Body of pancreas (tissue), 4 donors: ENCODE results near the gene ZNF30.

Experiments used
- POLR2A ChIP-seq, 3 donors: fragments of 450-650 bp; IDR thresholded peaks; one replicate each; pipeline ENCODE4 v1.6.1; 2016; ENCODE audit warnings: antibody characterized with exemption in 3 of 3, mild to moderate bottlenecking in 2 of 3
- TF ChIP-seq, protein P1 (sequence below), 7 experiments: fragments of 450-650 bp in 4 of 7; fragments of 200-600 bp in 3 of 7; sonication (generic) in 3 of 7; IDR thresholded peaks; one replicate each; pipeline ENCODE4 v1.5.1; 2016 to 2019; ENCODE audit warnings: antibody characterized with exemption in 7 of 7

- TF ChIP-seq, protein P1, sequence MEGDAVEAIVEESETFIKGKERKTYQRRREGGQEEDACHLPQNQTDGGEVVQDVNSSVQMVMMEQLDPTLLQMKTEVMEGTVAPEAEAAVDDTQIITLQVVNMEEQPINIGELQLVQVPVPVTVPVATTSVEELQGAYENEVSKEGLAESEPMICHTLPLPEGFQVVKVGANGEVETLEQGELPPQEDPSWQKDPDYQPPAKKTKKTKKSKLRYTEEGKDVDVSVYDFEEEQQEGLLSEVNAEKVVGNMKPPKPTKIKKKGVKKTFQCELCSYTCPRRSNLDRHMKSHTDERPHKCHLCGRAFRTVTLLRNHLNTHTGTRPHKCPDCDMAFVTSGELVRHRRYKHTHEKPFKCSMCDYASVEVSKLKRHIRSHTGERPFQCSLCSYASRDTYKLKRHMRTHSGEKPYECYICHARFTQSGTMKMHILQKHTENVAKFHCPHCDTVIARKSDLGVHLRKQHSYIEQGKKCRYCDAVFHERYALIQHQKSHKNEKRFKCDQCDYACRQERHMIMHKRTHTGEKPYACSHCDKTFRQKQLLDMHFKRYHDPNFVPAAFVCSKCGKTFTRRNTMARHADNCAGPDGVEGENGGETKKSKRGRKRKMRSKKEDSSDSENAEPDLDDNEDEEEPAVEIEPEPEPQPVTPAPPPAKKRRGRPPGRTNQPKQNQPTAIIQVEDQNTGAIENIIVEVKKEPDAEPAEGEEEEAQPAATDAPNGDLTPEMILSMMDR (IDR thresholded peaks at IDR 0.05) = no peak
- no peak for TF ChIP-seq POLR2A (IDR thresholded peaks at IDR 0.05)
Measured at GRCh38 chr19:34989298-34989697, 62.6 kb downstream of the ZNF30 start.
